ENCODE results near the gene CABCOCO1.

CABCOCO1 gene

DNA sequence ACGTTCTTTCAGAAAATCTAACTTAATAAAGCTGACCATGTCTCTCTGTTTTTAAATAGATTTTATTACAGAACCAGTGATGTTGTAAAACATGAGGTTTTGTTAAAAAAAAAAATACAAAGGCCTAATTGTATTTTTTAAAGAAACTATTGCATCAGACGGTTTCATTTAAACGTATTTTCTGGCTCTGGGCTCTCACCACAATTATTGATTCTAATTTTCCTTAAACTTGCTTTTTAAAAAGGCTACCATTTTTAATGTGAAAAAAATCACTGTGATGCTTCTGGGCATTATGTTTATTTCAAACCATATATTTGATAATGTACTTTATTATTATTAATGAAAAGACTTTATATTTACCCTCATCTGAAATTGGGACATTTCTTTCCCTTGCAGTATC lies 94.3 kb downstream of the CABCOCO1 start:
- no peak for DNase-seq (ENCODE audit: low read depth)

DNA sequence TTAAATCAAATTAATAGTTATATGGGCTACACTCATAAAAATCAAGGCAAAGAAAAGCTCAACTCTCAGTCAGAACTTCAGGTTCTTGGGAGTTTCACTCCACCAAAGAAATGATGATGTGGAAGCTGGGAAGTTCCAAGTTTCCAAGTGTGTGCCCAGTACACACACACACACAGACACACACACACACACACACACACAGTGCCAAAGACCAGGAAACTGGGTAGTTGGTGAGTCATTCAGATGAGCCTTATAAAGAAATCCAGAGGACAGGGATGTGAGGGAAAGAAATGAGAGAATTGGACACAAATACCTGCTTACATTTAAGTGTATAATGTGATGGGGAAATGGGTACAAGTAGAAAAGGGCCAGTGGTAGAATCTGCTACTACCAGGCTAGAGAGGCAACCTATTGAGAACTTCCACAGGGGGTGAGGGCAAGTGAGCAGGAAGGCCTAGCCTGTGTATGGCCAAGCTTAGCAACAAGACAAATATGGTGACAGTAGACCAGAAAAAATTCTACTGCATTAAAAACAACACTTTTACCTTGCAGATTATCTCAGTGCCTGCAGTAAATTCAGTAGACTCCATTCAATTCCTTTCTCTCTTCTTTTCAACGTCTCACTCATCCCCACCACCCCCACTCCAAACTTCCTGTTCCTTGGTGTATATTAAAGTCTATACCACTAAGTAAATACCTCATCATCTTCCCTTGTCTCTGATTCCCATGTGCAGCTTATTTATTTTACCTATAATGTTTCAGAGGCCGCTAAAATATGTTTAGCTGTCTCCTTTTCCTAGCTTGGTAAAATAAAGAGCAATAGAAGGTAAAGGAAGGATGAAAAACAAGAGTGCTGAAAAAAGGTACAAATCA lies 95.0 kb downstream of the CABCOCO1 start:
- peak; percentile 71 for DNase-seq (ENCODE audit: low read depth)

DNA sequence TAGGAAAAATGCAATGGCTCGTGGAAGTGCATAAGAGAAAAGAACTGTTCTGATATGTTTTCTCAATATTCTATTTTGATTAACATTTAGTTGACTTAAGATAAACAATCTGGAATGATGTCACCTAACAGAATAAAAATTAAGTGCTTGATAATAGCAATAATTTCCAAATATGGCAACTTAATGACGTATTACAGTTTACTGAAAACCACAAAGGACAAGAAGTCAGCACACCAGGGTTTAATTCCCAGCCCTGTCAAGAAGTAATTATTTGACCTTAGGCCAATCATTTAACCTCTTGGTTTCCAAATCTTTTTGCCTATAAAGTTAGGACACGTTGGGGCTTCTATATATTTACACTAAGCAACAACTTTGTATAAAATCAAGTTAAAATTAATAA lies 95.7 kb downstream of the CABCOCO1 start:
- DNase-seq (ENCODE audit: low read depth), result peak; percentile 11

GRCh38 chr10:61759751-61760150 lies 97.0 kb downstream of the CABCOCO1 start:
- no peak for DNase-seq (ENCODE audit: low read depth)

- peak; percentile 48 for DNase-seq (ENCODE audit: low read depth)
Observed at GRCh38 chr10:61760943-61761824, 98.5 kb downstream of the CABCOCO1 start.

- DNase-seq (ENCODE audit: low read depth), result no peak
Observed at GRCh38 chr10:61761825-61762217, 99.1 kb downstream of the CABCOCO1 start.

DNA sequence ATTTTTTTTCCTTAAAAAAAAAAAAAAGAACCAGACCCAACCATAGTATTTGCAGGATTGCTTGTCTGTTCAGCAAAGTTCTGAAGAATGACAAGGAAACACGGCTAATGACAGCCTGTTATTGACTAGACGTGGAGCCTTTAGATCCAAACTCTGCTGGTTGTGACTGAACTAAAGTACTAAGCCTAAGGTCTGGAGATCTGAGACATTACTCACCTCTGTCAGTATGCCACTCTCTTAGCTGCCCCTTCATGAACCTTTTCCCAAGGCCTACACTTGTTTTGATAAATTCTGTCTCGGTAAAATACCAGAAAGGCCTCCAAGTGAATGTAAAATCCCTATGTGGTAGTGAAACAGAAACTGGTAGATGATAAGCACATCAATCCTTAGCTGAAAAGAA lies 101.0 kb downstream of the CABCOCO1 start:
- DNase-seq (ENCODE audit: low read depth), result no peak

- no peak for DNase-seq (ENCODE audit: low read depth)
Observed at GRCh38 chr10:61764486-61764885, 101.8 kb downstream of the CABCOCO1 start.

- no peak for DNase-seq (ENCODE audit: low read depth)
Observed at GRCh38 chr10:61765176-61766087, 102.7 kb downstream of the CABCOCO1 start.

DNA sequence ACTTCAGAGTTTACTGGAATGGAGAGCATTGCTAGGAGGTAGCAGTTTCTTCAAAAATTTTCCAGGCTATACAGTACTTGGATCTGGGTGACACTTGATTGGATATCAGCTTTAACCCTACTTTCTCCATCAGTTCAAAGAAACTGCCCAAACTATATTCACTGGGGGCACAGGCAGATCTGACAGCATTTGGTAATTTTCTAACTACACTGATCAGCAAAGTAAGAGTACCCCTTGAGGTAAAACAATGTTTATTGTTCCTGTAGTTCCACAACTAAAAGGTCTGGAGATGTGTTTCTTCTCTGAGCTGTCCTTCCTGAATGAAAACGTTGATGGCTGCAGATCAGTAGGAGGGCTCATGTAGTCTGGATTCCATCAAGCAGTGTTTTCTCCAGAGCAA lies 104.2 kb downstream of the CABCOCO1 start:
- no peak for DNase-seq (ENCODE audit: low read depth)

DNA sequence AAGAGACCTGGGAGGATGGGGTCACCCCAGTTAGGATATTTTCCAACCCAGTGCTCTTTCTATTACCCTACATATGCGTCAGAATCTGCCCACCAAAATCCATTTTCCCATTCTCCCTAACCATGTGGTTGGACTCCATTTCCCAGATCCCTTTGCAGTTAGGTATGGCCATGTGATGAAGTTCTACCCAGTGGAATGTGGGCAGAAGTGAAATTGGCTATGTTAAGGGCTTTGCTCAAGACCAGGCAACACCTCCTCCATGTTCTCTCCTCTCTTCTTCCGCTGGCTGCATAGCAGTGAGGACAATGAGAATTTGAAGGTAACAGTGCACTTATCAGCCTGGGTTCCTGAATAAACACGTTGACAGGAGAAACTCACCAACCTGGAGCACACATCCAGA lies 111.3 kb downstream of the CABCOCO1 start:
- DNase-seq (ENCODE audit: low read depth), result no peak

GRCh38 chr10:61775111-61775510 lies 112.4 kb downstream of the CABCOCO1 start:
- DNase-seq (ENCODE audit: low read depth), result no peak

DNA sequence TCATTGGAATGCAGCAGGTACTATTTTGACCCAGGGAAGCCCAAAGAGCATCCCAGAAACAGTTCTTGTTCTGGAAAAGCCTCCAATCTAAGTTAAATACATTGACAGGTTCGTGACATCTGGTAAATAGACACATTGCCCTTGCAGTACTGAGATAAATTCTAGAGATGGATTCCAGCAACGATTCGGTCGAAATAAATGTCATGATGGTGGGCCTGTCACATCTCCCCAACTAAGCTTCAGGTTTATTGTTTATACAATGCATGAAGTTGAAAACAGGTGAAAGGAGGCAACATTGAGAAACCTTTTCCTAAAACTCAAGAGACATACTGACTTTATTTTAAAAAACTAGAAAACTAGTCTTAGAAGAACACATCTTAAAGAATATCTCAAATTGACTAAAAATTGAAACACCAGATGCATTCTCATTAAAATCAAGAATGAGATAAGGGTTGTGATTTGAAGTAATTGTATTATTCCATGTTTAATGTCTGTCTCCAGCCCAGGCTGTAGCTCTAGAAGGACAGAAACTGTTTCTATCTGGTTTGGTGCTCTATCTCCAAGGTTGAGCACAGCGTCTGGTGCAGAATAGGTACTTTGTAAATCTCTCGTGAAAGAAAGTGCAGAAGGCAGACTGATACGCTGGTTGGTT lies 114.0 kb downstream of the CABCOCO1 start:
- no peak for DNase-seq (ENCODE audit: low read depth)

GRCh38 chr10:61778137-61778536 lies 115.4 kb downstream of the CABCOCO1 start:
- DNase-seq (ENCODE audit: low read depth), result no peak

- DNase-seq (ENCODE audit: low read depth), result no peak
Observed at GRCh38 chr10:61779276-61779675, 116.5 kb downstream of the CABCOCO1 start.

DNA sequence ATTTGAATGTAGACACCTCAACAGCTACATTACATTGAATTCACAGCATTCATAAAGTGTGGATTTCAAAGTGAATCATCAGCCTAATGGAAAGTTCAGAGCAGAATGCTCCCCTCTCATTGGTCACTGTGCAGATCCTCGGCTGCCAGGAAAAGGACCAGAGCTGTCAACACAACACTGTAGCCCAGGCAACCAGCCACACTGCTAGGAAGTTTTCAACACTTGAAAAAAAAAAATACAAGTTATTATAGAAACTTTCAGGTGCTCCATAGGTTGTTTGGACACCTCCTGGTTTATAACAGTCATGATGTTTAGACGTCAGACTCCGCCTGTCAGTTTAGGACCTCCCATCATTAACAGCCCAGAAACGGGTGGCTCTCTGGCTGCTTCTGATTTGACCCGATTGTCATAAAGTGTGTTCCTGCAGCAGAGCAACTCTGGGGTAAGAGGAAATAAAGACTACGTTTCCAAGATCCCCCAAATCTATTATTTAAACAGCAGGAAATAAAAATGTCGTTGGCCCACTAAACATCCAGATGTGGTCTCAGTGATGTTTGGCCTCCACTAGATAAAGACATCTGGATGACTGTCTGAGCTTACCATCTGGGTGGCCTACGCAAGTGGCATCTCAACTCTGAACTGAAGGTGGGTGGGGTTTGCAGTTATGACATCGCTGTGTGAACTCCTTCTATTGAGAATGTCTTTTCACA lies 117.4 kb downstream of the CABCOCO1 start:
- peak; percentile 83 for DNase-seq (ENCODE audit: low read depth)

DNA sequence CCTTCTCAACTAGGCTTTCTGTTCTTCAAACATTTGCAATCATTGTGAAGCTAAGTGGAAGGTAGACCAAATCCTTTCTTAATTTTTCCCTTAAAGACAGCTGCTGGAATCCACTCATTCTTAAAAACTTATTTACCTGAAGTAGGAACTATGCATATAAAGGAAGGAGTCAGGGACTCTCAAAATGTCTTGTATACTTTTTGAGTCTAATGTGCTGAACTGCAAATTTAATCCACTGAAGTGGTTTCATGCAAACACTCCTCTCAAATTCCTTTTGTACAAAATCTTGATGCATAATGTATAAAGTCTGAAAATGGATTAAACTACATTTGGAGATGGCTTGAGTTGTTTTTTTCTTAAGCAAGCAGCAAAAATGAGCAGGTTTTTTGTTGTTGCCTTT lies 118.0 kb downstream of the CABCOCO1 start:
- no peak for DNase-seq (ENCODE audit: low read depth)

DNA sequence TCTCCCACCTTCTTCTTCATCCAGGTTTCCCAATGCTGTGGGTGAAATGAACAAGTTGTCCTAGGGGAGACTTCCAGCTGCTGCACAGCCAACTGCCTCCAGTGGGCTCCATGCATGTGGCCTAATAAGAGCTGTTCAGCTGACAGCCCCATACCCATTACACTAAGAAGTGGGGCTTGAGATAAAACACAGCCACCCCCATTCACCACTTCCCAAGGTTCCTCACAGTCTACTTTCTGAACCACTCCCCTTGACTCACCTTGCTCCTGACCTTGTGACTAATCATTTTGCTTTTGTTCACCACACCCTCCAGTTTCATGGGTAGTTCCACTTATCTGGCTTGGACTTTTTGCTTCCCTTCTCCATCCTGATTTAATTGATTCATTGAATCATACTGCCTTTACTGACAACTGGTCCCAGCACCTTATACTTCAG lies 119.3 kb downstream of the CABCOCO1 start:
- no peak for DNase-seq (ENCODE audit: low read depth)

- no peak for DNase-seq (ENCODE audit: low read depth)
Observed at GRCh38 chr10:61784354-61785133, 121.8 kb downstream of the CABCOCO1 start.

Measured in fibroblast of gingiva (primary cell).